Measurements from ENCODE around the gene ARHGAP18.

The ARHGAP18 gene

GRCh38 chr6:129597023-129597713, 112.8 kb downstream of the ARHGAP18 start:
- Histone ChIP-seq H3K27ac (ENCODE audit: low read depth, low read length) (no peak overlapping the region), H3K9me3 (ENCODE audit: control insufficient read depth, insufficient read depth, low read length) (no peaks in the 10 kb centered on the region), H3K36me3 (ENCODE audit: control insufficient read depth, low read length) (no peaks in the 10 kb centered on the region), H3K4me1 (ENCODE audit: control insufficient read depth, low read length) (peaks cover 11% of the 10 kb centered on the region), H3K9me2 (replicated peaks; ENCODE audit: control insufficient read depth, low read length) (no peaks in the 10 kb centered on the region), H3K4me3 (ENCODE audit: low read length) (no peak overlapping the region), H3K27me3 (ENCODE audit: control insufficient read depth, low read length) (no peaks in the 10 kb centered on the region), H4K20me1 (ENCODE audit: control insufficient read depth, insufficient read depth, low read depth, low read length) (no peaks in the 10 kb centered on the region), H3K79me2 (ENCODE audit: control insufficient read depth, low read length) (no peaks in the 10 kb centered on the region), H3K4me2 (ENCODE audit: low read length) (no peak overlapping the region; the same call in 1 of the 2 replicates), H3F3A (ENCODE audit: control insufficient read depth, insufficient read depth) (no peaks in the 10 kb centered on the region)
- no peak for TF ChIP-seq CTCF (IDR thresholded peaks at IDR 0.05; ENCODE audit: low read depth, low read length, poor library complexity, severe bottlenecking)
- TF ChIP-seq EZH2phosphoT487 (IDR thresholded peaks at IDR 0.05; ENCODE audit: borderline replicate concordance, low read length) = no peak

GRCh38 chr6:129596522-129596921, 113.5 kb downstream of the ARHGAP18 start:
- H3K27me3 ChIP-seq (ENCODE audit: control insufficient read depth, low read length) = no peaks in the 10 kb centered on the region
- no peaks in the 10 kb centered on the region for H3F3A ChIP-seq (ENCODE audit: control insufficient read depth, insufficient read depth)
- no peak overlapping the region for H3K4me3 ChIP-seq (ENCODE audit: low read length)
- no peak overlapping the region for H3K27ac ChIP-seq (ENCODE audit: low read depth, low read length)
- peaks cover 11% of the 10 kb centered on the region for H3K4me1 ChIP-seq (ENCODE audit: control insufficient read depth, low read length)
- H3K36me3 ChIP-seq (ENCODE audit: control insufficient read depth, low read length) = no peaks in the 10 kb centered on the region
- H3K9me3 ChIP-seq (ENCODE audit: control insufficient read depth, insufficient read depth, low read length) = no peaks in the 10 kb centered on the region
- no peak overlapping the region for H3K4me2 ChIP-seq (ENCODE audit: low read length)
- H3K9me2 ChIP-seq (replicated peaks; ENCODE audit: control insufficient read depth, low read length) = no peaks in the 10 kb centered on the region
- TF ChIP-seq EZH2phosphoT487 (IDR thresholded peaks at IDR 0.05; ENCODE audit: borderline replicate concordance, low read length) = no peak
- no peak for TF ChIP-seq CTCF (IDR thresholded peaks at IDR 0.05; ENCODE audit: low read depth, low read length, poor library complexity, severe bottlenecking)
- H4K20me1 ChIP-seq (ENCODE audit: control insufficient read depth, insufficient read depth, low read depth, low read length) = no peaks in the 10 kb centered on the region
- H3K79me2 ChIP-seq (ENCODE audit: control insufficient read depth, low read length) = no peaks in the 10 kb centered on the region

GRCh38 chr6:129593233-129593564, 116.8 kb downstream of the ARHGAP18 start:
- H3K79me2 ChIP-seq (ENCODE audit: control insufficient read depth, low read length) = no peaks in the 10 kb centered on the region
- peaks cover 11% of the 10 kb centered on the region for H3K4me1 ChIP-seq (ENCODE audit: control insufficient read depth, low read length)
- H3K9me2 ChIP-seq (replicated peaks; ENCODE audit: control insufficient read depth, low read length) = no peaks in the 10 kb centered on the region
- H3K27me3 ChIP-seq (ENCODE audit: control insufficient read depth, low read length) = no peaks in the 10 kb centered on the region
- no peaks in the 10 kb centered on the region for H3K36me3 ChIP-seq (ENCODE audit: control insufficient read depth, low read length)
- TF ChIP-seq CTCF (IDR thresholded peaks at IDR 0.05; ENCODE audit: low read depth, low read length, poor library complexity, severe bottlenecking) = no peak
- no peak for TF ChIP-seq EZH2phosphoT487 (IDR thresholded peaks at IDR 0.05; ENCODE audit: borderline replicate concordance, low read length)
- H3K4me2 ChIP-seq (ENCODE audit: low read length) = no peak overlapping the region
- no peak overlapping the region for H3K27ac ChIP-seq (ENCODE audit: low read depth, low read length)
- no peaks in the 10 kb centered on the region for H4K20me1 ChIP-seq (ENCODE audit: control insufficient read depth, insufficient read depth, low read depth, low read length)
- H3F3A ChIP-seq (ENCODE audit: control insufficient read depth, insufficient read depth) = no peaks in the 10 kb centered on the region
- H3K4me3 ChIP-seq (ENCODE audit: low read length) = no peak overlapping the region
- no peaks in the 10 kb centered on the region for H3K9me3 ChIP-seq (ENCODE audit: control insufficient read depth, insufficient read depth, low read length)
